PFSK-1 (cell line): ENCODE data around the gene RPE.

Source experiments
- POLR2AphosphoS5 ChIP-seq: IDR thresholded peaks from 2 replicates; pipeline ENCODE4 v1.6.1; 2012; ENCODE audit warnings: low read depth, mild to moderate bottlenecking, control low read depth, low read length, moderate library complexity
- SIN3A ChIP-seq: IDR thresholded peaks from 2 replicates; pipeline ENCODE4 v1.6.1; 2012; ENCODE audit warnings: mild to moderate bottlenecking, low read length, moderate library complexity, borderline replicate concordance; ENCODE audit not compliant: insufficient read depth
- TAF1 ChIP-seq: IDR thresholded peaks from 2 replicates; pipeline ENCODE4 v1.6.1; 2012; ENCODE audit warnings: low read length, control low read depth, borderline replicate concordance; ENCODE audit not compliant: insufficient read depth
- TF ChIP-seq, protein P1 (sequence below), 2 experiments: IDR thresholded peaks; 2 replicates each; pipeline versions ENCODE4 v1.6.1 to v1.8.0; 2011 to 2012; ENCODE audit warnings: low read depth in 2 of 2, low read length in 2 of 2, control low read depth in 1 of 2, inconsistent platforms in 1 of 2, mild to moderate bottlenecking in 1 of 2, moderate library complexity in 1 of 2; ENCODE audit not compliant: insufficient read depth in 1 of 2

DNA sequence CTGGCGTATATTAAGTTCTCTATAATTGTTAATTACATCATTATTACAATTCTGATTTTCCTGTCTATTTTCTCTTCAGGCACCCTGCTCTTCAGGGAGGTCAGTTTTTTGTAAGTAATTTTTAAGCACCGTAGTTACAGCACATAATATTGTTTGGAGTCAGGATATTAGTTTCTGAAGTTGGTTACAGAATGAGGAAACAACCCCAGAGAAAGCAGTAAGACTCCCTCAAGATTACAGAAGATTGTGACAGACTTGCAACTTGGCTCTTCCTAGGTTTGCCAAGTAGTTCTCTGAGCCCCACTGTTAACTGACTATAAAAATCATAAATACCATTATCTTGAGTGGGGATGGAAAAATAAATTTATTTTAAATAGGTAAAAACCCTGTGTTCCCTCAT is 921 bp downstream of the RPE start:
- TF ChIP-seq POLR2AphosphoS5 (no peak), TAF1 (no peak), SIN3A (no peak)
- TF ChIP-seq, protein P1, sequence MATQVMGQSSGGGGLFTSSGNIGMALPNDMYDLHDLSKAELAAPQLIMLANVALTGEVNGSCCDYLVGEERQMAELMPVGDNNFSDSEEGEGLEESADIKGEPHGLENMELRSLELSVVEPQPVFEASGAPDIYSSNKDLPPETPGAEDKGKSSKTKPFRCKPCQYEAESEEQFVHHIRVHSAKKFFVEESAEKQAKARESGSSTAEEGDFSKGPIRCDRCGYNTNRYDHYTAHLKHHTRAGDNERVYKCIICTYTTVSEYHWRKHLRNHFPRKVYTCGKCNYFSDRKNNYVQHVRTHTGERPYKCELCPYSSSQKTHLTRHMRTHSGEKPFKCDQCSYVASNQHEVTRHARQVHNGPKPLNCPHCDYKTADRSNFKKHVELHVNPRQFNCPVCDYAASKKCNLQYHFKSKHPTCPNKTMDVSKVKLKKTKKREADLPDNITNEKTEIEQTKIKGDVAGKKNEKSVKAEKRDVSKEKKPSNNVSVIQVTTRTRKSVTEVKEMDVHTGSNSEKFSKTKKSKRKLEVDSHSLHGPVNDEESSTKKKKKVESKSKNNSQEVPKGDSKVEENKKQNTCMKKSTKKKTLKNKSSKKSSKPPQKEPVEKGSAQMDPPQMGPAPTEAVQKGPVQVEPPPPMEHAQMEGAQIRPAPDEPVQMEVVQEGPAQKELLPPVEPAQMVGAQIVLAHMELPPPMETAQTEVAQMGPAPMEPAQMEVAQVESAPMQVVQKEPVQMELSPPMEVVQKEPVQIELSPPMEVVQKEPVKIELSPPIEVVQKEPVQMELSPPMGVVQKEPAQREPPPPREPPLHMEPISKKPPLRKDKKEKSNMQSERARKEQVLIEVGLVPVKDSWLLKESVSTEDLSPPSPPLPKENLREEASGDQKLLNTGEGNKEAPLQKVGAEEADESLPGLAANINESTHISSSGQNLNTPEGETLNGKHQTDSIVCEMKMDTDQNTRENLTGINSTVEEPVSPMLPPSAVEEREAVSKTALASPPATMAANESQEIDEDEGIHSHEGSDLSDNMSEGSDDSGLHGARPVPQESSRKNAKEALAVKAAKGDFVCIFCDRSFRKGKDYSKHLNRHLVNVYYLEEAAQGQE (IDR thresholded peaks at IDR 0.05; ENCODE audit: insufficient read depth in 1 of 2, low read depth in 2 of 2, low read length in 2 of 2): no peak
